Measurements from ENCODE around the gene STEAP1B. TPM values are rescaled to one million over a fixed set of nuclear protein-coding genes. Genes with fewer than 3 reads are reported as not detected.

Gene STEAP1B
- total RNA-seq, 2 donors from 2014 or later: 1.2 to 4.1 TPM

Other genes with a start within 250 kb of the STEAP1B start
- 1 to 10 TPM in 1 of 2 donors, under 1 TPM in 1; 0.26 to 1.1 TPM for gene RAPGEF5, start 143.0 kb downstream of the STEAP1B start, total RNA-seq
- 100 to 1,000 TPM; 151 to 253 TPM for gene IL6, start 227.0 kb upstream of the STEAP1B start, total RNA-seq

Data from natural killer cell treated with Interleukin-12 subunit alpha and Interleukin-12 subunit beta and Interleukin-15 and Interleukin-18, amount 100 ng/mL, for 72 hours (primary cell).